Adrenal gland (tissue), 12 donors: ENCODE measurements around the gene HADHA. TPM values are rescaled to one million over a fixed set of nuclear protein-coding genes. Genes with fewer than 3 reads are reported as not detected.
A peak's percentile ranks its signal among the peaks of the same experiment; 100 is the strongest.

Experiments used
- DNase-seq, 7 donors: peaks; one replicate each; pipeline ENCODE4 v3.0.0-alpha.2; 2019 to 2020
- H3K27ac ChIP-seq, 5 donors: fragments of 200-600 bp; sonication (generic) in 4 of 5; 1 replicate in 3 of 5; 2 replicates in 2 of 5; pipeline versions ENCODE4 v1.5.1 to v1.8.0; 2016 to 2020; ENCODE audit warnings: mild to moderate bottlenecking in 1 of 5
- H3K27me3 ChIP-seq: fragments of 200-600 bp; 2 replicates; pipeline ENCODE4 v1.8.0; 2021
- H3K36me3 ChIP-seq, 2 donors: fragments of 200-600 bp; replicated peaks in 1 of 2; 1 replicate in 1 of 2; 2 replicates in 1 of 2; pipeline versions ENCODE4 v1.5.1 to v1.8.0; 2018 to 2022
- H3K4me1 ChIP-seq, 2 donors: fragments of 200-600 bp; replicated peaks in 1 of 2; 1 replicate in 1 of 2; 2 replicates in 1 of 2; pipeline versions ENCODE4 v1.5.1 to v1.8.0; 2018 to 2021
- H3K4me3 ChIP-seq, 4 donors: fragments of 200-600 bp; sonication (generic) in 3 of 4; one replicate each; pipeline ENCODE4 v1.5.1; 2016 to 2018
- H3K9me3 ChIP-seq, 3 donors: fragments of 200-600 bp; sonication (generic) in 1 of 3; replicated peaks in 1 of 3; 1 replicate in 2 of 3; 2 replicates in 1 of 3; pipeline versions ENCODE4 v1.5.1 to v1.8.0; 2016 to 2021
- POLR2A ChIP-seq, 2 donors: fragments of 450-650 bp; IDR thresholded peaks; one replicate each; pipeline ENCODE4 v1.6.1; 2017; ENCODE audit warnings: antibody characterized with exemption in 2 of 2, mild to moderate bottlenecking in 2 of 2, moderate library complexity in 1 of 2
- WGBS, 4 donors: extraction: QIAGEN DNeasy Blood & Tissue Kit in 2 of 4; methylation state at CpG; one replicate each; pipeline versions ENCODE4 v1.1.5 to v1.1.7; 2013 to 2017; 5-methylcytosine and 5-hydroxymethylcytosine counted together
- intact Hi-C, 2 donors: fragments of 100-400 bp; cut with DNase I; formaldehyde crosslinking; loops; one replicate each; pipeline versions ENCODE4 v1.14.1 to v1.15.0; 2022 to 2023
- polyA plus RNA-seq, 3 donors: library from polyadenylated mRNA; stranded (reverse); fragments of 200-250 nt in 2 of 3; fragments of 350-450 nt in 1 of 3; fragmentation: Illumina TruSeq in 1 of 3; extraction: RNeasy Lipid Tissue Mini Kit (QIAGEN cat#74804) in 1 of 3; gene quantifications; one replicate each; pipeline ENCODE4 v1.2.3, GENCODE V29; 2013 to 2014
- total RNA-seq, 9 donors: library from RNA; depleted of rRNA in 4 of 9; stranded (reverse); fragments of >200 nt in 4 of 9; fragments of 120-200 nt in 1 of 9; fragmentation: NEBNext Ultra II Directional in 1 of 9; extraction: Animal tissue kit (Norgen Biotek cat#: 25700) in 1 of 9; gene quantifications; one replicate each; pipeline versions ENCODE4 v1.1.0 to v1.2.4, GENCODE V29; 2013 to 2023
- TF ChIP-seq, protein P1 (sequence below), 6 experiments: fragments of 450-650 bp in 4 of 6; fragments of 200-600 bp in 2 of 6; sonication (generic) in 1 of 6; IDR thresholded peaks; 1 replicate in 5 of 6; 2 replicates in 1 of 6; pipeline versions ENCODE4 v1.5.1 to v1.8.0; 2016 to 2021; ENCODE audit warnings: antibody characterized with exemption in 6 of 6, mild to moderate bottlenecking in 2 of 6, moderate library complexity in 1 of 6
- donor health status: healthy with polysubstance abuse.
- donor health status: Bipolar disorder and iron deficiency.
- donor health status: DM: yes; HTN: yes; CAD: no.
- donor health status: DM: no; HTN: no; CAD: no.
- donor health status: DM: no; HTN: no; CAD: no.
- donor health status: DM: yes; HTN: yes; CAD: no.

Gene HADHA
- total and polyA plus RNA-seq, 12 donors, result 43.8 to 353 (median 210) TPM

DNA sequence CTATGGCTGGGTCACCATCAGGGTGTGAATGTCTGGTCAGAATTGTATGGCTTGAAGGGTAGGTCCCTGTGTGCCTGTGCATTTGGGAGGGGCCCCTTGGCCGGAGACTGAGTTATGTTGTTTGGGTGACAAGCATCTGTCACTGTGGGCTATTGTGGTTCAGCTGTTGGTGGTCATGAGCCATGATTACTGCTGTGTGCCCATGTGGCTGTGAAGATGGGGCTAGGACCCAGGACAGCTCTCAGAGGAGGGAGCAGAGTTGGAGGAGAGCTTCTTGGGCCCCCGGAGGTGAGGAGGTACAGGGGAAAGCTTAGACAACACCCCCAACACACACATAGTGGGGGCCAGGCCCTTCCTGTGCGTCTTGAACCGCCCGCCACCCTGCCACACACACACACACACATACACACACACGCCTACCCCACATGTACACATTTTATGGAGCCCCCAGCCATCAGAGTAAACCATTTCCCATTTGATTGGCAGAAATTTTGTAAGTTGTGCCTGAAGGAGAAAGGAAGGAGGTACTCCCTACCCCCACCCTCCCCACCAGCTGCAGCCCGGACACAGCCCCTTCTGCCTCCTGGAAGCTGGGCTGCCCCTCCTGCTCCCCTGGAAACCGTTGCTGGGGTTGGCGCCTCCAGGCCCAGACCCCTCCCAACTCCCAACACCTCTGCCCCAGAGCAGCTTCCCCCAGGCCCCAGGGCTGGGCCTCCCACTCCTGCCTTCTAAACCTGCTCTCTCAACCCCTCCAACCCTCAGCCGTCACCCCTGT, 69.6 kb downstream of the HADHA start:
- peaks cover 14% of the 10 kb centered on the region for H3K27me3 ChIP-seq
- 72 to 86% (median 83%) methylated on average over 9 to 10 of the region's 10 CpGs for WGBS, 4 donors
- H3K27ac ChIP-seq, result no peak overlapping the region
- peak in 1 of 7 donors; percentile 46 for DNase-seq
- H3K9me3 ChIP-seq, result no peaks in the 10 kb centered on the region
- no peaks in the 10 kb centered on the region for H3K36me3 ChIP-seq
- peaks cover 5 to 15% of the 10 kb centered on the region in 2 donors for H3K4me1 ChIP-seq
- no peak for TF ChIP-seq POLR2A (IDR thresholded peaks at IDR 0.05)
- TF ChIP-seq, protein P1, sequence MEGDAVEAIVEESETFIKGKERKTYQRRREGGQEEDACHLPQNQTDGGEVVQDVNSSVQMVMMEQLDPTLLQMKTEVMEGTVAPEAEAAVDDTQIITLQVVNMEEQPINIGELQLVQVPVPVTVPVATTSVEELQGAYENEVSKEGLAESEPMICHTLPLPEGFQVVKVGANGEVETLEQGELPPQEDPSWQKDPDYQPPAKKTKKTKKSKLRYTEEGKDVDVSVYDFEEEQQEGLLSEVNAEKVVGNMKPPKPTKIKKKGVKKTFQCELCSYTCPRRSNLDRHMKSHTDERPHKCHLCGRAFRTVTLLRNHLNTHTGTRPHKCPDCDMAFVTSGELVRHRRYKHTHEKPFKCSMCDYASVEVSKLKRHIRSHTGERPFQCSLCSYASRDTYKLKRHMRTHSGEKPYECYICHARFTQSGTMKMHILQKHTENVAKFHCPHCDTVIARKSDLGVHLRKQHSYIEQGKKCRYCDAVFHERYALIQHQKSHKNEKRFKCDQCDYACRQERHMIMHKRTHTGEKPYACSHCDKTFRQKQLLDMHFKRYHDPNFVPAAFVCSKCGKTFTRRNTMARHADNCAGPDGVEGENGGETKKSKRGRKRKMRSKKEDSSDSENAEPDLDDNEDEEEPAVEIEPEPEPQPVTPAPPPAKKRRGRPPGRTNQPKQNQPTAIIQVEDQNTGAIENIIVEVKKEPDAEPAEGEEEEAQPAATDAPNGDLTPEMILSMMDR (IDR thresholded peaks at IDR 0.05), result no peak
- intact Hi-C loops, result no loop called here
- H3K4me3 ChIP-seq, result no peak overlapping the region

DNA sequence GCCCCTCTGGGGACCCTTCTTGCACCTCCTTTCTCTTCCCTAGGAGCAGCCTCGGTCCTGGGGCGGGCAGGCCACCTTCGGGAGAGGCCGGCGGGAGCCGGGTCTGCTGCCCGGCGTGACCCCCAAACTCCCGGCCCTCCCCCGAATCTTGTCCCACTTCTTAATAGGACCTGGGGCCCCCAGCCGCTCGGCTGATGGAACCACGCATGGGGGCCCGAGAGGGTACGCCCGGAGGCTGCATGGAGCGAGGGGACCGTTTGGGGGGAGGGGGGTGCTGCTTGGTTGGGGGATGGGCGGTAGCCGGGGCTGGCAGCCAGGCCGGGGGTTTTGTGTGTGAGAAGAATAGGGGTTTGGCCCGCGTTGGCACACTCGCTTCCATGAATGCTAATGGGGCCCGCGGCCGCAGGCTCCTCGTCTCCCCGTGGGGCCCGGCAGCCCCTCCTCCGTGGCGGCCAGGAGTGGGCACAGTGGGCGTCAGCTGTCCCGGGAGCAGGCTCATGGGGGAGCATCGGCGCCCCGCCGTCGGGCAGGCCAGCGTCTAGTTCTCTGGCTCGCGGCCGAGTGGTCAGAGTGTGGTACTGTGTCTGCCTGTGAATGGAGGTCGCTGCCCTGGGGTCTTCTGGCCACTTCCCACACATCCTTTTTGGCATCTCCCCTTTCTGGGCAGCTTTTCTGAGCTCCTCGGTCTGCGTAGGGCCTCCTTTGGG, 70.5 kb downstream of the HADHA start:
- Histone ChIP-seq H3K27me3 (peaks cover 14% of the 10 kb centered on the region), H3K36me3 (no peaks in the 10 kb centered on the region), H3K4me3 (peak overlapping the region in 1 of 4 donors; percentile 59), H3K27ac (no peak overlapping the region), H3K4me1 (peaks cover 5 to 9% of the 10 kb centered on the region in 2 donors), H3K9me3 (no peaks in the 10 kb centered on the region)
- peak in 1 of 7 donors; percentile 49 for DNase-seq
- TF ChIP-seq, protein P1 (IDR thresholded peaks at IDR 0.05), result no peak
- no peak for TF ChIP-seq POLR2A (IDR thresholded peaks at IDR 0.05)
- intact Hi-C loops, result no loop called here
- 30 to 64% (median 39%) methylated on average over 5 to 46 of the region's 46 CpGs for WGBS, 4 donors

DNA sequence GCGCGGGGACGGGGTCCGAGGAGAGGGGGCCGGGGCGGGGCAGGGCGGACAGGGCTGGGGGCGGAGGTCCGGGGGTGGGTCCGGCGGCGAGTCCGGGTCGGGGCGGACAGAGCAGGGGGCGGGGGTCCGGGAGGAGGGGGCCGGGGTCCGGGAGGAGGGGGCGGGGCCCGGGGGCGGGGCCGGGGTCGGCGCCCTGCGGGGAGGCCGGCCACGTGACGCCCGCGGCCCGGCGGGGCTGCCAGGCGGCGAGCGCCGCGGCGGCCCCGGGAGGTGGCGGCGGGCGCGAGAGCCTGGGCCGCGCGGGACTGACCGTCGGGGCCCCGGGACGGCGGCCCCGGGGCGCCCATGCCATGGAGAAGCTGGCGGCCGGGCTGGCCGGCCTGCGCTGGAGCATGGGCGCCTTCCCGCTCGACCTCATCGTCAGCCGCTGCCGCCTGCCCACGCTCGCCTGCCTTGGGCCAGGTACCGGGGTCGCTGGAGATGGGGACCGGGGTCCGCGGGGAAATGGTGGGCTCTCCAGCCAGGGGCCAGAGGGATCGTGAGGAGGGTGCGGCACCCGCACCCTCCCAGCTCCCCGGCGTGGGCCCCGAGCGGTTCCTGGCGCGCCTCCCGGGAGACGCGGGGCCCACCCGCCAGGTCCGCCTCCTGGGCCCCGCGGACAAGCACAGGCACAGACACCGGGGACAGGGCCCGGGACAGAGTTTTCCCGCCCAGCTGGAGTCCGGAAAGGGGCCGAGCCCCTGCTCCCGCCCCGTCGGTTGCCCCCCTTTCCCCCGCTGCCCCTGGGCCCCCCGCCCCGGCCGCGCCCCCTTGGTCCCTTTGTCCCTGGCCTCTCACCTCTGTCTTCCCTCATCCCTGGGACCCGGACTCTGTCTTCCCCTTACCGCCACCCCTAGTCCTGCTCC, 71.3 kb downstream of the HADHA start, which contains the start of gene GAREM2:
GAREM2 (plus strand) TSS at position 218 of the 905 bp plus-strand sequence; CDS start at position 351, 133 bp downstream.
- DNase-seq, result peak in 2 of 7 donors; percentile 16 to 33
- TF ChIP-seq, protein P1 (IDR thresholded peaks at IDR 0.05), result no peak
- no peak for TF ChIP-seq POLR2A (IDR thresholded peaks at IDR 0.05)
- peaks cover 14% of the 10 kb centered on the region for H3K27me3 ChIP-seq
- intact Hi-C loops, result no loop called here
- H3K4me3 ChIP-seq, result peak within 1 kb of the TSS in 2 of 4 donors; percentile 22 to 59
- 0 to 2% (median 1%) methylated on average over 2 to 91 of the region's 102 CpGs for WGBS, 4 donors
- peaks cover 5 to 7% of the 10 kb centered on the region in 2 donors for H3K4me1 ChIP-seq
- no peak within 1 kb of the TSS for H3K27ac ChIP-seq
- H3K36me3 ChIP-seq, result no peaks in the 10 kb centered on the region
- no peaks in the 10 kb centered on the region for H3K9me3 ChIP-seq
